Activated CD8-positive, alpha-beta memory T cell treated with anti-CD3 and anti-CD28 coated beads, Interleukin-2, amount 50 U/mL, for 1 hour (primary cell): ENCODE results near the gene MS4A5.

ENCODE experiments used
- DNase-seq: peaks from one replicate; pipeline ENCODE4 v3.0.0-alpha.2; 2020; ENCODE audit errors: extremely low read depth

Gene MS4A5

GRCh38 chr11:60482361-60482760, 53.0 kb downstream of the MS4A5 start:
- no peak for DNase-seq

- DNase-seq, result no peak
Measured at GRCh38 chr11:60485987-60486386, 56.6 kb downstream of the MS4A5 start.

- DNase-seq, result no peak
Measured at GRCh38 chr11:60492488-60493009, 63.2 kb downstream of the MS4A5 start, which contains the start of gene MS4A12. Gene MS4A12, plus strand, starts transcription at chr11:60492778. Its CDS starts 4,541 bp downstream, at chr11:60497319.

GRCh38 chr11:60493454-60493853, 64.1 kb downstream of the MS4A5 start:
- no peak for DNase-seq
